ENCODE results near the gene TNFRSF1B.

DNA sequence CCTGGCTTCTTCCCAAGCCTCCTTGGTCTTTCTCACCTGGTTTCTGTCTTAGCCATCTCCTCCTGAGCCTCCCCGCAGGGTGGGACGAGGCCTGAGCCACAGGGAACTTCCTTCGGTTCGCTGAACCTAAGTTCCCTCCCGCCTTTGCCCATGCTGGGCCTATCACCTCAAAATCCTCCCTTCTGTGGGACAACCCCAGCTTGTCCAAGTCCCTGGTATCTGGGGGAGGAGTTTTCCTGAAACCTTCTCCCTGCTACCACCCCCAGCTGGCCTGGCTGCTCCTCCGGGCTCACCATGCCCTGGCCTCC lies 35.4 kb downstream of the TNFRSF1B start:
- TF ChIP-seq CTCF (IDR thresholded peaks at IDR 0.05) (no peak), POLR2A (IDR thresholded peaks at IDR 0.05) (no peak)

All from body of pancreas (tissue), 4 donors.